ENCODE measurements around the gene FNIP1.
"Not testable (repeated sequence)": the region's sequence is repeated elsewhere in the genome, so short reads cannot be mapped to it uniquely, and the experiment has no call there.

The FNIP1 gene

DNA sequence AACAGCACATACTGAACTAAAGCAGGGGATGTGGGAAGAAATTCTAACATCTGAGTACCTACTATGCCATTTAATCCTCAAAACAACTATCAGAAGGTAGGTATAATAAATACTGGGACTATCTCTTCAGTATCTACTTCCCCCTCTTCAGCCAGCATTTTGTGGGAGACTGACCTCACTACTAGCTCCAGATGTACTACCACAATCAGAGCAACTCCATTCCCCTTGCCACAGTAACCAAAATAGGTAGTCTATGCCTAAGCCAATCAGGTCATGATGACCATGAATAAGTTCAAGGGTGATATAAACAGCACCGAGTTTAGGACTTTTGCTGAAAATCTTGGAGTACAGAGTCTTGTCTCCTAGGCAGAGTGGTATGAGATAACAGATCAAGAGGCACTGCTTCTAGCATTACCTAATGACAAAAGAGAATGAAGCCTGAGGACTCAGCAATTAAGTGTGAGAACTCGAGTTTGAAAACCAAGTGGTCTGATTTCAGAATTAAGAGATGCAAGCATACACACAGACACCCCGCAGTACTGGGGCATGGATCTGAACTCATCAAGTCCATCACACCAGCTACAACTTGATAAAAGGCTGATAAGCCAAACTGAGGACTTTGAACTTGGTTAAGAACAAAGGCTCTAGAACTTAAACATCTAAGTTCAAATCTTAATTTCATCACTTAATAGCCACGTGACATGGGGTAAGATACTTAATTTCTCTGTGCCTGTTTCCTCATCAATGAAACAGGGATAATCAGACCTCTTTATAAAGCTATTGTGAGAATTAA is 9.7 kb downstream of the FNIP1 start:
- no peak for DNase-seq

DNA sequence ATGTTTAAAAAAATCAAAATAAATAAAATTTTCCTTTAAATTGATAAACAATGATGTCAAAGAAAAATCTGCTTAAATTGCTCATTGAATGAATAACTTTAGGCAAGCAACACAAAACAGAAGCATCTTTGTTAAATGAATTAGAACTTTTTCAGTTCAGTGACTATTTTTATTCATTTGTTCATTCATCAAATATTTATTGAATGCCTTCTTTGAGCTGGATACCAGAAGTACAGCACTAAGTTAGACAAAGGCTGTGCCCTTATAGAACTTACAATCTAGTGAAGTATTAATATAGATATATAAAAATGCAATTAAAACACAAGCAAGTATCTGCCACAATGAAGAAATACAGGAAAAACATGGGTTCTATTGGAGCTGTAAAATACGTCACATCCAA is 10.8 kb downstream of the FNIP1 start:
- DNase-seq = no peak

DNA sequence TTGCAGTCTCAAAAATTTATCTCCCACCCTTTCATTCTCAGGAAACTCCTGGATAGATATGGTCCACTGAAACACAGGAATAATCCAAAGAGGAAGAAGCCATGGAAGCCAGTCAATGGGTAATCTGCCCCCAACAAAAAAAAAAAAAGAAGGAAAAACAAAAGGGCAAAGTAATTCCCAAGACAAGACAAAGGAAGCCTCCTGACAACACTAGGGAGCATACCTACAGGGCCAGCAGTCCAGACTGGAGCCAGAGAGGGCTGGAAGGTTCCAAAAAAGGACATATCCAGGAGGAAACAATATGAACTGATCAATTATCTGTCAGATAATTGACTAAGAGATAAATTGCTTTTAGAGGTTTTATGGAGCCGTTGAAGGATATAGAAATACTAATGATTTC is 12.9 kb downstream of the FNIP1 start:
- no peak for DNase-seq

DNA sequence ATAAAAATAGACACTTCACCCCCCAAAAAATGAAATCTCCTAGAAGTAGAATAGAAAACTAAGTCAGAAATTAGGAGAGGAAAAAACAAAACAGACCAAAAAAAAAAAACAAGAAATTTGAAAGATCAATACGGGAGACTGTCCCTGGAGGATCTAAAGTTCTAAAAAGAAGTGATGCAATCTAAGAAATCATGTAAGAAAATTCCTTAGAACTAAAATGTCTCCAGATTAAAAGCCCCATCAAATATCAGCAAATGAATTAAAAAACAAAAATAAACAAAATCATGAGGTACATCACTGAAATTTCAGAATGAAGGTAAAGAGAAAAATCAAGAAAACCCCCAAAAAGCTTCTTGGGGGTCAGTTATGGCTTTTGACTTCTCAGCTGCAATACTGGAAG is 13.5 kb downstream of the FNIP1 start:
- DNase-seq = no peak

DNA sequence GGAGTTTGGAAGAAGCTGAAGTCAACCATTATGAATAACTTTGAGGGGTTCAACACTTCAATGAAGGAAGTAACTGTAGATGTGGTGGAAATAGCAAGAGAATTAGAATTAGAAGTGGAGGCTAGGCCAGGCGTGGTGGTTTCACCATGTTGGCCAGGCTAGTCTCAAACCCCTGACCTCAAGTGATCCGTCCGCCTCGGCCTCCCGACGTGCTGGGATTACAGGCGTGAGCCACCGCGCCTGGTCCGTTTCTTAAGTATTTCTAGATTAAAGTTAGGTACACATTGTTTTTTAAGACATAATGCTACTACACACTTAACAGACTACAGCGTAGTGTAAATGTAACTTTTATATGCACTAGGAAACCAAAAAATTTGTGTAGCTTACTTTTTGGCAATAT is 14.1 kb downstream of the FNIP1 start:
- DNase-seq = no peak

DNA sequence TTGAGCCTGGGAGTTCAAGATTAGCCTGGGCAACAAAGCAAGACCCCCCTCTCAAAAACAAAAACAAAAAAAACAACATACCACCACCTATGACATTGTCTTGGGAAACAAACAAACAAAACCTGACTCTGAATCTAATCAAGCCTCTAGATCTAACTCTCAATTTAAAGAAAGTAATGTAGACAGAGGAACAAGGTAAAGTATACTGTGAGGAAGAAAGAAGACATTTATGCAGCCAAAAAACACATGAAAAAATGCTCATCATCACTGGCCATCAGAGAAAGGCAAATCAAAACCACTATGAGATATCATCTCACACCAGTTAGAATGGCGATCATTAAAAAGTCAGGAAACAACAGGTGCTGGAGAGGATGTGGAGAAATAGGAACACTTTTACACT is 18.7 kb downstream of the FNIP1 start:
- DNase-seq = not testable (repeated sequence)

DNA sequence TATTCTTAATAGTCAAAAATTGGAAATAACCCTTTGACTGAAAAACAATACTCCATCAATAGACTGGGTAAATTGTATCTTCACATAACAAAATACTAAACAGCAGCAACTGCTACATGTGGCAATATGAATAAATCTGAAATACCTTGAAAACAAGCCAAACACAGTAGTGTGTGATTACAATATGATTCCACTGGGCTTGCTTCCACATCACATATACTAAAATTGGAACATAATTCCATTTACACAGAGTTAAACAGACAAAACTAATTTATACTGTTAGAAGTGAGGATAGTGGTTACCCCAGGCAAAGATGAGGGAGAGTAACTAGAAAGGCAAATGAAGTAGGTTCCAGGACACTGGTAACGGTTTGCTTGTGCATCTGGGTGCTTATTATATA is 20.4 kb downstream of the FNIP1 start:
- no peak for DNase-seq

DNA sequence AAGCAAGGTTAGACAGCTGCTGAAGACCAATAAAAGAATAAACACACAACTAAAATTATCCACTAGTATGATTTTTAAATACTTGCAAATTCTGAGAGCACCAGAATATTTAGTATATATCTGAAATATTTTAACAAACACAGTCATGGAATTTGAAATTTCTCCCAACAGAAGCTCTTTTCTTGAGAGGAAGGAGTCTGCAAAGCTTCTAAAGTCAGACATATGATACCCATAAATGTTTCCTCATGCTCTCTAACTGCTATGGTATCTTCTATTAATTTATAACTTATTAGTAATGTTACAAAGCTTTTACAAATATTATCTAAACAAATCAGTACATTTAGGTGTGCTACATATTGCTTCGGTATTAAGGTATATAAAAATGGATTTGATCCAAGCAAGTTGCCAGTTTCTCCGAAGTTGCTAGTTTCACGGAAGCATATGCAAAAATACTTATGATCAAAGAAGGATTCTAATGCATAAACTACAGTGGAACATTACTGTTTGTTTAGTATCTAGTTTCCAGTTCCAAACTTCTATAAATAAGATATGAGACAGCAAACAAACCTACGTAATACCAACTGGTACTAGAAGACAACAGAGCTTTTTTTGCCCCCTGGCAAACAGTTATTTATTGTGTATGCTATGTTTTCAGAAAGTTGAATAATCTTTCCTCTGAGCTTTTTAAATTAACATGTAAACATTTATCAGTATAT is 22.0 kb downstream of the FNIP1 start:
- no peak for DNase-seq

DNA sequence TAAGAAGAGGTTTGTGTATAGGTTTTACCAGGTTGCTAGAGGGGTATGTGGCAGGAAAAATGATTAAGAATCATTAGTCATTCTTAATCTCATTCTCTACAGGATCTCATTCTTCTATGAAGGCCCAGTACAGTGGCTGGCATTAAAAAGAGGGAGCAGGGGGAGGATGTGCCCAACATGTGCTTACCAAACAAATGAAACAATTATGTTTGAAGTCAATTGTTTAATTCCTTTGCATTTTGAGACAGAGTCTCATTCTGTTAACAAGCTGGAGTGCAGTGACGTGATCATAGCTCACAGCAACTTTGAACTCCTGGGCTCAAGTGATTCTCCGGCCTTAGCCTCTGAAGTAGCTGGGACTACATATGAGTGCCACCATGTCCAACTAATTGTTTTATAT is 23.0 kb downstream of the FNIP1 start:
- no peak for DNase-seq

DNA sequence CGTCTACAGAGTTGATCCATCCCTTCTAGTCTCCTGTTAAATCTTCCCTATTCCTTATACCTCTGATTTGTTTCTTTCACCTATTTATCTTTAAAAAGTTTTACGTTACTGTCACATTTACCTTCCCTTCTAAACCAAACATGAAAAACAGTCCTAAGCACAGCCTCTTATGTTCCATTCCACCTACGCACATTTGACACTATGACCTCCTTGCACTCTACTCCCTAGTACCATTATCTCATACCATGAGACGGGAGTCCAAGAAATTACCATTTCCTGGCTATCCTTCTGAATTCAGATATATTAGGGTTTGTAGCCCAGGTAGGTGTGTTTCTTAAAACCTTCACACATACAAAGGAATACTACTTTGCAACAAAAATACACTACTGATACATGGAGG is 25.1 kb downstream of the FNIP1 start:
- DNase-seq = no peak

DNA sequence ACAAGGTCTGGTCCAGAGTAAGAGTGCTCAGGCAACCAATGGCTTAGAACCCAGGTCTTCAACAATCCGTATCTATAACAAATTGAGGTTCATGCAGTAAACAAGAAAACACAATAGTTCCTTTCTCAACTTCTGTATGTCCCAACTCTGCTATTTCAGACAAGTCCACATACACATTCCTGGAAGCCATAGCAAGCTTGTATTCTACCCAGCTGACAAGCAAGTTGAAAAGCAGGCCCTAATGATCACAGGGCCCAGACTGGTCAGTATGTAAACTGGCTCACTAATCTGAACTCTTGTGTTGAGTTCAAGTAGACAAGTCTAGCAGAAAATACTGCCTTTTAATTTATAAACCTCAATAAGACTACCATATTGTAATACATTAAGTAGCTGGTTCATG is 26.9 kb downstream of the FNIP1 start:
- no peak for DNase-seq

DNA sequence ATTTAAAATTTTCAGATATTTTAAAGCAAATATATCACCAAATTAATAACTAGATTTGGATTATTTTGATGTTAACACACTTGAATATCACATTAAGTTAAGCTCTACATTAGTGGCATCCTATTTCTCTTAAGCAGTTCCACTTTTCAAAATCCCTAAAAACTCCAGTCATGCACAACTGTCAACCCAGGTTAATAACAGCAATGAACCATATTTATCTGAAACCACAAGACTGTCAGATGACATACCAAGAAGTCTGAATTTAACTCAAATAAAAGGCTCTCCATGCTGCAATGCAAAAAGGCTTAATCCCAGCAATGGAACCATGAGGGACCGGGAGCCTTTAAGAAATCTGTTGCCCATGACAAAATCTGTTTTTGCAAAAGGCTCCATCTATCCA is 27.5 kb downstream of the FNIP1 start:
- DNase-seq = no peak

DNA sequence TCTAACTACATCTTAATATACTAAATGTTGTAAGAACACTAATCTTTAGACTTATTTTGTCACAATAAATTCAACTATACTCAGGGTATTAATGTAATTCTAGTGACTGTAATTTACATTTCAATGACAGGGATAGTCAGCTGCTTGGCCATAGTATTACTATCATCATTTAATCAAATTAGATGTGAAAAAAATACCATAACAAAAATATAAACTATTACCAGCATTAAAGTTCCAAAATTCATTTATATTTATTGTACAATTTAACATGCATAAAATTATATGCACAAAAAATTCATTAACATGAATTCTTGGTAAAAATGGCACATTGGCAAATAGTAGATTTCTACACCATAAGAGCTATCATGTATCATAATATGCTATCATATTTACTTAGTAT is 28.9 kb downstream of the FNIP1 start:
- DNase-seq = no peak

DNA sequence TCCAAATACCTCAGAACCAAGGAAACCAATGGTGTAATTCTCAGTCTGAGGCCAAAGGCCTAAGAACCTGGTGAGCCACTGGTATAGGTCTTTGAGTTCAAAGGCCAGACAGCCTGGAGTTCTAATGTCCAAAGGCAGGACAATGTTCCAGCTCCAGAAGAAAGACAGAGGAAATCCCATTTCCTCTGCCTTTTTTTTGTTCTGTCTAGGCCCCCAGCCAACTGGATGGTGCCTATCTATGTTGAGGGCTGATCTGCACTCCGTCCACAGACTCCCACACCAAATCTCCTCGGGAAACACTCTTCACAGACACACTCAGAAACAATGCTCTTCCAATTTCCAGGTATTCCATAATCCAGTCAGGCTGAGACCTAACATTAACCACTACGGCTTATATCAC is 30.1 kb downstream of the FNIP1 start:
- DNase-seq = no peak

DNA sequence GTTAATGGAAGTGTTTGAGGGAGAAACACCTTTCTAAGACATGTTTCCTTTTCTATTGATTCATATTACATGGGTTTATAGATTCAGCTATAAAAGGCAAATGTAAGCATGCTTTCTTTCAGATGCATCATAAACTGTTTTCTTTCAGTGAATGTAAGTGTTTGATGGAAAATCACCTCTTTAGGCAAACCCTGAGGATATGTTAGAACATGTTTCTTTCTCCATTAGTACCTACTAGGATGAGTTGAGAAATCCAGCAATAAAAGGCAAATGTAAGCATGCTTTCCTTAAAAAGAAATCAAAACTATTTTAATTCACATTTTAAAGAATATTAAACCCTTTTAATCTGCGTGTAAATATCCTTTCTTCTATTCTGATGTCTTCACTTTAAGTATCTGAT is 31.6 kb downstream of the FNIP1 start:
- no peak for DNase-seq

DNA sequence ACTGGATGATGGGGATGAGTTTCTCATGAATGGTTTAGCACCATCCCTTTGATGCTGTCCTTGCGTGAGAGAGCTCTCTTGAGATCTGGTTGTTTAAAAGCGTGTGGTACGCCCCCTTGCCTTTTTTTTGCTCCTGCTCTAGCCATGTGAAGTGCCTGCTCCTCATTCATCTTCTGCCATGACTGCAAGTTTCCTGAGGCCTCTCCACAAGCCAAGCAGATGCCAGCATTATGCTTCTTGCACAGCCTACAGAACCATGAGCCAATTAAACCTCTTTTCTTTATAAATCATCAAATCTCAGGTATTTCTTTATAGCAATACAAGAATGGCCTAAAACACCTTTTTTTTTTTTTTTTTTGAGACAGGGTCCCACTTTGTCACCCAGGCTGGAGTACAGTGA is 32.8 kb downstream of the FNIP1 start:
- no peak for DNase-seq

DNA sequence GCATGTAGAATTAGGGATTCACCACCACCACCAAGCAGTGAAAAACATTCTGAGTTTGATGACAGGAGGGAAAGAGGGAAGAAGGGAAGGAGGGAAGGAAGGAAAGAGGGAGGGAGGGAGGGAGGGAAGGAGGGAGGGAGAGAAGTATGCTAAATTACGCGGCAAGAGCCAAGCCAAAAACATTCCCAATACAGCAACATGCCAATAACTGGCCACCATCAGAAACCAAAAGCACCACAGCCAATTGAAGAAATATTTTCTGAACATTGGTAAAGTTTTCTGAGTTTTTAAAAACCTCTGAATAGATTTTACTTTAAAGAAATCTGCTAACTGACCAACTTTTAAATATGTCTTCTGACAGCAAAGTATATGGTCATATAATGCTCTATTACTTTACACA is 36.0 kb downstream of the FNIP1 start:
- no peak for DNase-seq

DNA sequence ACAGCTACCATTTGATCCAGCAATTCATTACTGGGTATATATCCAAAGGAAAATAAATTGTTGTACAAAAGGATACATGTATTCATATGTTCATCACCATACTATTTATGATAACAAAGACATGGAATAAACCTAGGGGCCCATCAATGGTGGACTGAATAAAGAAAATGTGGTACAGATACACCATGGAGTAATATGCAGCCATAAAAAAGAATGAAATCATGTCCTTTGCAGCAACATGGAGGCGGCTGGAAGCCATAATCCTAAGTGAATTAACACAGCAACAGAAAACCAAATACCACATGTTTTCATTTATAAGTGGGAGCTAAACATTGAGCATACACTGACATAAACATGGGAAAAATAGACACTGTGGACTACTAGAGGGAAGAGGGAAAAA is 37.1 kb downstream of the FNIP1 start:
- no peak for DNase-seq

DNA sequence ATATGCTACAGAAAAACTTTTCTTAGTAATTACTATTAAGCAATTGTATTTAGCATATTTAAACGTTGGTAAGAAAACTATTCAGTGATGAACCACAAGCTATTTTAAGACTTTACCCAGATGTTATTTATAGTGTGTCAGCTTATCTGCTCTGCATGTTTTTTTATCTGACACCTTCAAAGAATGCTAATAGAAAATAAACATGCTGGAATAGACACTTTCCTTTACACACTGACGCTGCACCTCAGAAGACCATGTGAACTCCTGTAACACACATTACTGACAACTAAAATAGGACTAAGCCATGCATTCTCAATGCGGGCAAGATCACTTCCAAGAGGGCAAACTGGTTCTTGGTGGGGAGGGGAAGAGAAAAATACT is 38.3 kb downstream of the FNIP1 start:
- DNase-seq = no peak

DNA sequence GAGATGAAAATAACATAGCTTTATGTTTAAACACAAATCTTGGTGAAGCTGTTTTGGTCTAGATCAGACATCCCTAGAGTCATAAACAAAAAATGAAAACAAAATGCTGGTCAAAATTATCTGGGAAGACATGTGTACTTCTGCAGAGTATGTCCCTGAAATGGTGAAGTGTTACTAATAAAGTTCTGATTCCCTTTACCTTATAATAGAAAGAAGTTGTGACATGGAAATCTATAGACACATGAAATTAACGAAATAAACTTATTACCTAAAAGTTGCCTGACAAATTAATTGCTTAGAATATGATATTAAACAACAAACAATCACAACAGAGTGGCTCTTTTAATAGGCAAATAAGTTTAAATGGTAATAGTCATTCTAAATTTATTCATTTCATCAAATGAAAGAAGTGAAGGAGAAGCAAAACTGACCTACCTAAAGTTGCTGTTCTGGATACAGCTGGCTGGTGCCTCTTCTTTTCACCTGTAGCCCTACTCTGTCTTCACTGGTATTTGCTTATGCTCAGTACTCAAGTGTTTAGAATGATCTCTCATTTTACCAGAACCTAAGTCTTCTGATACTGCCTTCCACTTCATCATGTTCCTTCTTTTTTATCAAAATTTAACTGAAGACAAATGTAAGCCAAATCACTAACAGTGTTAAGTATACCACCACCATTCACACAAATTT is 38.8 kb downstream of the FNIP1 start:
- DNase-seq = no peak

DNA sequence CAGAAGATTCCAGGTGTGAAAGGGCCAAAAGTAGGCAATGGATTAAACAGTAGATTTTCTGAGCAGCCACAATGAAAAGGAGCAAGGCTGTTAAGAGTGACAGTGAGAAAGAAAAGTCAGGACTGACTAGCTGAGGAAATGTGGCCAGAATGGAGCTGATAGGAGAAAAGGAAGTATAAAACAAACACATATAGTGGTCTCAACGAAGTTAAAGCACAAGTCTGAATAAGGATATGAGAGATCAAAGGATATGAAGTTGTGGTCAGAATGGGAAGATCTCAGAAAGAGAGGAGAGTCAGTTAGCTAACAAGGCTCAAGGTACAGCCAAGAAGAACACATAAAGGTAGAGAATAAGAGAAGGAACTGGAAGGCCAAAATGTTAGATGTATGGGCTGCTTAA is 39.9 kb downstream of the FNIP1 start:
- no peak for DNase-seq

DNA sequence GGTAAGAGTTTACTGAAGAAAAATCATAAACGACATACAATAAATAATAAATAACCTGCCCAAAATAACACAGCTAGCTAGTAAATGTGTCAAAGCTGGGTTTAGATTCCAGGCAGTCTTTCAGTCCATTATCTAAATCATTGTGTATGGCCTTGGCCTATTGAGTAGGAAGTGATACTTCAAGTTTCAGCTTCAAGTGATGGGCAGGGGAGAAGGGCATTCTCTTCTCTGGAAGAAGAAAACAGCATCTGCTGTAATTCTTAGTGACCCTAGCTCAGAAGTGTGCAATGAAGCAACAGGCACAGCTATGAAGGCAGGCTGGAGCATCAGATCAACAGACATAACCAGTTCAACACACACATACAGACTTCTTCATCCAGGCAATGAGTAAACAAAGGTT is 42.5 kb downstream of the FNIP1 start:
- no peak for DNase-seq

DNA sequence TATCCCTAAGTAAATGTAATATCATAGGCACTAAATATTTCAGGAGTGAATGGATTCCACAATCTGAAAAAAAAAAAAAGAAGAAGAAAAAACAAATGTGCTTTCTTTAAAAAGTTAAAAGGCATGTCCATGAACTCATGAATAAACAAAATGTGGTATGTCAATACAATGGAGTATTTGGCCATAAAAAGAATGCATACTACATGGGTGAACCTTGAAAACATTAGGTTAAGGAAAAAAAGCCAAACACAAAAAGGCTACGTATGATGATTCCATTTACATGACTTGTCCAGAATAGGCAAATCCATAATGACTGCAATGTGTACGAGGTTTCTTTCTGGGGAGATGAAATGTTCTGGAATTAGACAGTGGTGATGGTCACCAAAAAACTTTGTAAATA is 45.3 kb downstream of the FNIP1 start:
- DNase-seq = no peak

DNA sequence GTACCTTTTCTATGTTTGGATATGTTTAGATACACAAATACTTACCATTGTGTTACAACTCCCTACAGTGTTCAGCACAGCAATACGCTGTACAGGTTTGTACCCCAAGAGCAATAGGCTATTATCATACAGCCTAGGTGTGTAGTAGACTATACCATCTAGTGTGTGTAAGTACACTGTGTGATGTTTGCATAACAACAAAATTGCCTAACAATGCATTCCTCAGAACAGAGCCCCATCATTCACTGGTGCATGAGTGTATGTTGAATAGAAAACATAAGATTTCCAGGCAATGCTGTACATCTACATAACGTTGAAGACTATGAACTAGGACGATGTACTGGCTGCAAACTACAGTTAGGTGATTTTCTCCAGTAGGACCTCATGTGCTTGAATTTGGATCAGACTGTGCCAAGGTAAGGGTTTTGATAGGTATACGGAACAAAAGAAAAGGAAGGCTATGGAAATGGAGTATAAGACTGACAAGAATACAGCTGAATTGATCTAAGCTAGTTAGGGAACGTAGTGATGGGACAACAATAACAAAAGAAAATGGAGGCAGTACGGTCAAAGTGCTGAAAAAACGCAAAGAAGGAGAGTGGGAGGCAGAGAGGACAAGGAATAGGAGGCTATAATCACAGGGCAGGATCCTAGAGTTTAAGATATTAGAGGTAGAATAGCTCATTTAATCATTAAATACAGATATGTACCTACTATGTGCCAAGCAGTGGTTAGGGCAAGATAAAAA is 46.9 kb downstream of the FNIP1 start:
- DNase-seq = no peak

Measured in stimulated activated CD4-positive, alpha-beta T cell treated with anti-CD3 and anti-CD28 coated beads, Interleukin-2, amount 100 ng/mL, for 24 hours (primary cell).